GM12878 (cell line): ENCODE measurements around the gene INSC. TPM values are rescaled to one million over a fixed set of nuclear protein-coding genes. Genes with fewer than 3 reads are reported as not detected.

Source experiments
- ATAC-seq: fragments of 200-7000 bp; cut with Tn5 transposase; 3 replicates; pipeline ENCODE4 v1.9.1; 2020; ENCODE audit warnings: mild to moderate bottlenecking, moderate library complexity
- BruUV-seq: library from RNA; stranded (reverse); fragments of 400-500 nt; replicated peaks from 2 replicates; lab custom pipeline; 2021; lab: Mats Ljungman, UMichigan
- CTCF ChIA-PET: fragments of 300-600 bp; sonication (Branson Sonifier 250); formaldehyde crosslinking; extraction: SDS; loops from one replicate; lab custom pipeline; 2021; ENCODE audit warnings: inconsistent platforms; lab: Yijun Ruan, JAX
- POLR2A ChIA-PET: fragments of 350-600 bp; formaldehyde crosslinking; extraction: SDS; loops from one replicate; lab custom pipeline; 2021; ENCODE audit warnings: inconsistent platforms; lab: Charles Lee
- RAD21 ChIA-PET: fragments of 300-600 bp; sonication (Branson Sonifier 250); formaldehyde crosslinking; loops from one replicate; lab custom pipeline; 2023; ENCODE audit warnings: antibody characterized with exemption; ENCODE audit not compliant: unreplicated experiment; lab: Charles Lee
- SMC1A ChIA-PET: fragments of 300-600 bp; sonication (Branson Sonifier 250); formaldehyde crosslinking; loops from one replicate; lab custom pipeline; 2023; ENCODE audit not compliant: unreplicated experiment, uncharacterized antibody; lab: Charles Lee
- DNase-seq: peaks from one replicate; pipeline ENCODE4 v3.0.0-alpha.2; 2011; ENCODE audit warnings: low read depth, low spot score
- FAIRE-seq: peaks from 3 replicates; lab custom pipeline; 2011; peaks lifted over from hg19 to GRCh38; lab: Jason Lieb, UNC
- H2AFZ ChIP-seq: 2 replicates; pipeline ENCODE4 v1.6.0; 2011; ENCODE audit warnings: low read depth, low read length, control low read depth; ENCODE audit not compliant: control insufficient read depth
- H3K27ac ChIP-seq: 2 replicates; pipeline ENCODE4 v1.5.1; 2011; ENCODE audit warnings: control low read depth; ENCODE audit not compliant: control insufficient read depth, insufficient read depth
- H3K27me3 ChIP-seq, 2 experiments: replicated peaks in 1 of 2; 2 replicates each; pipeline versions ENCODE4 v1.6.0 to v1.6.1; 2011; ENCODE audit warnings: low read length in 1 of 2; ENCODE audit not compliant: control insufficient read depth in 2 of 2, insufficient read depth in 2 of 2
- H3K36me3 ChIP-seq, 2 experiments: 2 replicates each; pipeline ENCODE4 v1.5.1; 2011; ENCODE audit warnings: low read length in 1 of 2; ENCODE audit not compliant: control insufficient read depth in 2 of 2, insufficient read depth in 2 of 2
- H3K4me1 ChIP-seq: 2 replicates; pipeline ENCODE4 v1.6.1; 2011; ENCODE audit warnings: mild to moderate bottlenecking, low read length, moderate library complexity, mixed read lengths; ENCODE audit not compliant: control insufficient read depth, insufficient read depth
- H3K4me2 ChIP-seq: 2 replicates; pipeline ENCODE4 v1.6.0; 2011; ENCODE audit warnings: control low read depth; ENCODE audit not compliant: control insufficient read depth, insufficient read depth
- H3K4me3 ChIP-seq: fragments of 200-600 bp; sonication (generic); 2 replicates; pipeline ENCODE4 v1.5.1; 2016
- H3K79me2 ChIP-seq: 2 replicates; pipeline ENCODE4 v1.6.0; 2011; ENCODE audit warnings: low read length; ENCODE audit not compliant: control insufficient read depth, insufficient read depth
- H3K9ac ChIP-seq: 2 replicates; pipeline ENCODE4 v1.8.0; 2011; ENCODE audit warnings: low read length, control low read depth, mixed read lengths; ENCODE audit not compliant: control insufficient read depth, insufficient read depth
- H3K9me3 ChIP-seq: replicated peaks from 3 replicates; pipeline ENCODE4 v1.5.1; 2011; ENCODE audit warnings: mild to moderate bottlenecking, low read length; ENCODE audit not compliant: control insufficient read depth, insufficient read depth
- H4K20me1 ChIP-seq: 2 replicates; pipeline ENCODE4 v1.6.0; 2011; ENCODE audit not compliant: control insufficient read depth, insufficient read depth
- MTA2 ChIP-seq: fragments of 450-650 bp; IDR thresholded peaks from 2 replicates; pipeline ENCODE4 v1.6.1; 2016; ENCODE audit warnings: low read depth, mild to moderate bottlenecking, moderate library complexity
- PAX5 ChIP-seq: IDR thresholded peaks from 2 replicates; pipeline ENCODE4 v1.6.1; 2011; ENCODE audit warnings: low read depth, low read length, borderline replicate concordance
- WGBS: methylation state at CpG from one replicate; pipeline ENCODE4 v1.1.6; 2016; ENCODE audit warnings: low lambda C conversion rate; ENCODE audit not compliant: insufficient replicate concordance, insufficient coverage; ENCODE audit errors: missing lambda C conversion rate; 5-methylcytosine and 5-hydroxymethylcytosine counted together
- in situ Hi-C: fragments of 300-500 bp; cut with MboI; formaldehyde crosslinking; loops from 9 replicates; pipeline ENCODE4 v1.14.3; 2018; ENCODE audit warnings: mixed read lengths
- intact Hi-C: fragments of 100-400 bp; cut with micrococcal nuclease; formaldehyde crosslinking; loops from one replicate; pipeline ENCODE4 v1.14.2; 2022; ENCODE audit not compliant: unreplicated experiment
- polyA plus RNA-seq, 11 experiments: library from polyadenylated mRNA; depleted of rRNA in 4 of 11; unstranded in 6 of 11; stranded (reverse) in 5 of 11; fragments of >200 nt; fragmentation: Nextera tagmentation in 4 of 11; fragmentation: Illumina TruSeq in 1 of 11; extraction: Ambion mirVana in 4 of 11; extraction: Trizol in 1 of 11; gene quantifications; 1 replicate in 1 of 11; 2 replicates in 10 of 11; pipeline versions ENCODE4 v1.2.1 to v1.2.3, GENCODE V29; 2011 to 2016; ENCODE audit warnings: inconsistent platforms in 2 of 11, missing spikeins in 2 of 11, low read depth in 1 of 11
- total RNA-seq, 4 experiments: library from RNA; depleted of rRNA in 3 of 4; stranded (reverse); fragments of >200 nt in 3 of 4; fragmentation: Illumina TruSeq in 1 of 4; extraction: Trizol in 1 of 4; gene quantifications; 2 replicates each; pipeline versions ENCODE4 v1.2.1 to v1.2.3, GENCODE V29; 2013 to 2021
- TF ChIP-seq, protein P1 (sequence below): IDR thresholded peaks from 2 replicates; pipeline ENCODE4 v1.6.1; 2012; ENCODE audit warnings: low read depth, low read length, improper control_type of control experiment
- TF ChIP-seq, protein P2 (sequence below): fragments of 450-650 bp; formaldehyde crosslinking; IDR thresholded peaks from 2 replicates; pipeline ENCODE4 v1.4.0; 2020; ENCODE audit warnings: mild to moderate bottlenecking, moderate library complexity

The INSC gene
- total and polyA plus RNA-seq, 10 of the 15 experiments (the other 5 are each of a cell fraction or from before 2014, with no cell fraction given), result 0.13 to 0.33 TPM; not detected in 8

DNA sequence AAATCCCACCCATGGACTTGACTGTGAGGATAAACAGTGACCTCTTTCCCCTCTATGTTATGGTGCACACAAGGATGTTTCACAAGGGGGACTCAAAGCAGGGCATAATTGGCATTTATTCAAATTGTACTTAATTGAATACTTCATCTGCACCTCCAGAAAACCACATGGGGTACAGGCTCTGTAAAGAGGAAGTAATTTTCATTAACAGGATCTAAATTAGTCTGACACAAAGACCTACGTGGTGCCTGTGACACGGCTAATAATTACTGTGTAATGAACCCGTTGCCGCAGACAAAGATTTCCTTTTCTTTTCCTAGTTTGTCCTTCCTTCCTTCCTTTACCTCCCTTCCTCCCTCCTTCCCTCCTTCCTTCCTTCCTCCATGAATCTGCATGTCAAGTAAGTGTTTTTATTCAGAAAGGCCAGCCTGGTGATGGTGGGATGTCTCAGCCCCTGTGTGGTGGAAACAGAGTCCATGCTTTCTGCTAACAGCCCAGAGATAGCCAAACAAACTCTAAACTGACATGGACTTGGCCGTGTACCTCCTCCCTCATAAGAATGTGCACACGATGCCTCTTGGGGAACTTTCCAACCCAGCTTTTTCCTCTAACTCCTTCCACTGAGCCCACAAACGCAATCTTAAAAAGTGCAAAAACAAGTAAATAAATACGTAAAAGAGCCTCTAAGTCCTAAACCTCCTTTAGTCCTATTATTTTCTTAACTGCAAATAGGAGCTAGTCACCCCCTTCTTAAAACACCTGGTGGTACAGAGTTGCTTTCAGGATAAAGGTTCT, 118.8 kb downstream of the INSC start:
- H3K27ac ChIP-seq, result no peak overlapping the region
- no peak for DNase-seq
- no TSS peak for BruUV-seq
- FAIRE-seq, result no peak
- ATAC-seq, result no peak
- no peaks in the 10 kb centered on the region for H3K27me3 ChIP-seq
- POLR2A ChIA-PET, result no interaction called here
- no peaks in the 10 kb centered on the region for H3K4me1 ChIP-seq
- no peaks in the 10 kb centered on the region for H3K79me2 ChIP-seq
- no peaks in the 10 kb centered on the region for H4K20me1 ChIP-seq
- SMC1A ChIA-PET, result no interaction called here
- no peak overlapping the region for H2AFZ ChIP-seq
- no peaks in the 10 kb centered on the region for H3K36me3 ChIP-seq
- no peaks in the 10 kb centered on the region for H3K9me3 ChIP-seq
- in situ Hi-C loops (no loop called here), intact Hi-C loops (no loop called here)
- CTCF ChIA-PET, result no interaction called here
- no peak for TF ChIP-seq PAX5
- TF ChIP-seq, protein P1, sequence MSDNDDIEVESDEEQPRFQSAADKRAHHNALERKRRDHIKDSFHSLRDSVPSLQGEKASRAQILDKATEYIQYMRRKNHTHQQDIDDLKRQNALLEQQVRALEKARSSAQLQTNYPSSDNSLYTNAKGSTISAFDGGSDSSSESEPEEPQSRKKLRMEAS, result no peak
- TF ChIP-seq MTA2, result peak; percentile 45; the same call in 1 of the 2 replicates
- no peak overlapping the region for H3K9ac ChIP-seq
- RAD21 ChIA-PET, result no interaction called here
- H3K4me2 ChIP-seq, result no peak overlapping the region
- no peak overlapping the region for H3K4me3 ChIP-seq
- WGBS, result 5% methylated on average over 8 of the region's 8 CpGs

DNA sequence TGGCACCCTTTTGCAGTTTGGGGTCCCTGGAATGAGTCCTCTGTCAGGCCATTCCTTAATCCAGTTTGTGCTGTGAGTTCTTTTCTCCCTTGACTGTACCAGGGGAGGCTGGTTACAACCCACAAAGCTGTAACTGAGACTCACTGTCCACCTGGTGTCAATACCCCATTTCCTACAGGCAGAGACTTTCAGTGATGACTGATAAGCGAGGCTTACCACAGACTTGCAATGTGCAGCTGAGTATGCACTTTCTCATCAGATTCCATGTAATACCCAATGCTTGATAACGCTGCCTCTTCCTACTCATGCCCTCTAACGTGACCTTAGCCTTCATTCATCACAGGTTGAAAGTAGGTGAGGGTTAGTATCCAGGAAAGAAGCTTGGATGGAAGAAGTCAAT, 120.1 kb downstream of the INSC start:
- BruUV-seq, result no TSS peak
- SMC1A ChIA-PET, result no interaction called here

More for the DNA sequence above, 120.1 kb downstream of the INSC start:
- ATAC-seq, result no peak
- CTCF ChIA-PET, result no interaction called here
- in situ Hi-C loops (no loop called here), intact Hi-C loops (no loop called here)
- Histone ChIP-seq H3K79me2 (no peaks in the 10 kb centered on the region), H4K20me1 (no peaks in the 10 kb centered on the region), H3K9me3 (no peaks in the 10 kb centered on the region), H3K27ac (no peak overlapping the region), H3K4me3 (no peak overlapping the region), H3K4me1 (no peaks in the 10 kb centered on the region), H3K4me2 (no peak overlapping the region), H3K27me3 (no peaks in the 10 kb centered on the region), H3K36me3 (no peaks in the 10 kb centered on the region), H3K9ac (no peak overlapping the region), H2AFZ (no peak overlapping the region)
- no peak for FAIRE-seq
- TF ChIP-seq, protein P2, sequence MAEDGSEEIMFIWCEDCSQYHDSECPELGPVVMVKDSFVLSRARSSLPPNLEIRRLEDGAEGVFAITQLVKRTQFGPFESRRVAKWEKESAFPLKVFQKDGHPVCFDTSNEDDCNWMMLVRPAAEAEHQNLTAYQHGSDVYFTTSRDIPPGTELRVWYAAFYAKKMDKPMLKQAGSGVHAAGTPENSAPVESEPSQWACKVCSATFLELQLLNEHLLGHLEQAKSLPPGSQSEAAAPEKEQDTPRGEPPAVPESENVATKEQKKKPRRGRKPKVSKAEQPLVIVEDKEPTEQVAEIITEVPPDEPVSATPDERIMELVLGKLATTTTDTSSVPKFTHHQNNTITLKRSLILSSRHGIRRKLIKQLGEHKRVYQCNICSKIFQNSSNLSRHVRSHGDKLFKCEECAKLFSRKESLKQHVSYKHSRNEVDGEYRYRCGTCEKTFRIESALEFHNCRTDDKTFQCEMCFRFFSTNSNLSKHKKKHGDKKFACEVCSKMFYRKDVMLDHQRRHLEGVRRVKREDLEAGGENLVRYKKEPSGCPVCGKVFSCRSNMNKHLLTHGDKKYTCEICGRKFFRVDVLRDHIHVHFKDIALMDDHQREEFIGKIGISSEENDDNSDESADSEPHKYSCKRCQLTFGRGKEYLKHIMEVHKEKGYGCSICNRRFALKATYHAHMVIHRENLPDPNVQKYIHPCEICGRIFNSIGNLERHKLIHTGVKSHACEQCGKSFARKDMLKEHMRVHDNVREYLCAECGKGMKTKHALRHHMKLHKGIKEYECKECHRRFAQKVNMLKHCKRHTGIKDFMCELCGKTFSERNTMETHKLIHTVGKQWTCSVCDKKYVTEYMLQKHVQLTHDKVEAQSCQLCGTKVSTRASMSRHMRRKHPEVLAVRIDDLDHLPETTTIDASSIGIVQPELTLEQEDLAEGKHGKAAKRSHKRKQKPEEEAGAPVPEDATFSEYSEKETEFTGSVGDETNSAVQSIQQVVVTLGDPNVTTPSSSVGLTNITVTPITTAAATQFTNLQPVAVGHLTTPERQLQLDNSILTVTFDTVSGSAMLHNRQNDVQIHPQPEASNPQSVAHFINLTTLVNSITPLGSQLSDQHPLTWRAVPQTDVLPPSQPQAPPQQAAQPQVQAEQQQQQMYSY (CRISPR knock-in tag), result no peak
- DNase-seq, result no peak
- POLR2A ChIA-PET, result no interaction called here
- RAD21 ChIA-PET, result no interaction called here
- 25% methylated on average over 3 of the region's 3 CpGs for WGBS
